GM23338 (cell line): ENCODE measurements around the gene ACO1.

Experiments
- CTCF ChIP-seq, 2 experiments: fragments of 200-600 bp in 1 of 2; sonication (generic) in 1 of 2; conservative IDR thresholded peaks; 2 replicates each; pipeline versions ENCODE4 v1.5.1 to v1.6.1; 2016 to 2017; ENCODE audit warnings: antibody characterized with exemption in 2 of 2, low read depth in 2 of 2, mild to moderate bottlenecking in 2 of 2, moderate library complexity in 1 of 2
- EZH2 ChIP-seq: fragments of 200-600 bp; sonication (generic); IDR thresholded peaks from one replicate; pipeline ENCODE4 v1.8.0; 2017; ENCODE audit warnings: antibody characterized with exemption, mild to moderate bottlenecking, low read depth; ENCODE audit not compliant: unreplicated experiment
- JUNB ChIP-seq: IDR thresholded peaks from one replicate; pipeline ENCODE4 v1.6.1; 2016; ENCODE audit warnings: antibody characterized with exemption; ENCODE audit not compliant: unreplicated experiment
- POLR2AphosphoS5 ChIP-seq: IDR thresholded peaks from 2 replicates; pipeline ENCODE4 v1.6.1; 2016; ENCODE audit warnings: antibody characterized with exemption, low read depth
- REST ChIP-seq: IDR thresholded peaks from one replicate; pipeline ENCODE4 v1.6.1; 2018; ENCODE audit warnings: antibody characterized with exemption; ENCODE audit not compliant: unreplicated experiment
- STAT1 ChIP-seq: IDR thresholded peaks from one replicate; pipeline ENCODE4 v1.6.1; 2016; ENCODE audit warnings: antibody characterized with exemption; ENCODE audit not compliant: unreplicated experiment
- ZNF331 ChIP-seq: fragments of 250-450 bp; sonication (Bioruptor Pico); IDR thresholded peaks from 2 replicates; pipeline ENCODE4 v1.5.0; 2020; ENCODE audit warnings: low read depth, mild to moderate bottlenecking, moderate library complexity

- TF ChIP-seq CTCF (conservative IDR thresholded peaks at IDR 0.05; ENCODE audit: low read depth in 2 of 2) (no peak), REST (no peak), POLR2AphosphoS5 (no peak), EZH2 (no peak), JUNB (no peak), STAT1 (no peak), ZNF331 (no peak)
These were observed 106.2 kb downstream of the ACO1 start for GRCh38 chr9:32490601-32491000.
